Coronary artery (tissue), 2 donors: ENCODE results near the gene KRT17.

Experiments used
- DNase-seq: peaks from one replicate; pipeline ENCODE4 v3.0.0-alpha.2; 2017; ENCODE audit warnings: low spot score
- H3K27ac ChIP-seq, 2 donors: fragments of 200-600 bp; sonication (generic); one replicate each; pipeline ENCODE4 v1.5.1; 2016 to 2019
- H3K4me3 ChIP-seq: fragments of 200-600 bp; sonication (generic); 2 replicates; pipeline ENCODE4 v1.5.1; 2016; ENCODE audit warnings: mild to moderate bottlenecking, moderate library complexity
- CTCF ChIP-seq: fragments of 200-600 bp; sonication (generic); IDR thresholded peaks from one replicate; pipeline ENCODE4 v1.5.1; 2019; ENCODE audit warnings: antibody characterized with exemption

KRT17 gene

GRCh38 chr17:41638194-41638593 is 13.8 kb upstream of the KRT17 start:
- no peak for TF ChIP-seq CTCF
- H3K27ac ChIP-seq = no peak overlapping the region
- no peak overlapping the region for H3K4me3 ChIP-seq
- DNase-seq = no peak

GRCh38 chr17:41636652-41637051 is 12.3 kb upstream of the KRT17 start:
- no peak for TF ChIP-seq CTCF
- no peak overlapping the region for H3K4me3 ChIP-seq

GRCh38 chr17:41635121-41636097 is 11.0 kb upstream of the KRT17 start:
- Histone ChIP-seq H3K27ac (no peak overlapping the region), H3K4me3 (peak overlapping the region; percentile 58)
- TF ChIP-seq CTCF = no peak
- no peak for DNase-seq

More at GRCh38 chr17:41636652-41637051, 12.3 kb upstream of the KRT17 start:
- H3K27ac ChIP-seq = no peak overlapping the region
- DNase-seq = no peak

GRCh38 chr17:41634639-41635038 is 10.3 kb upstream of the KRT17 start:
- DNase-seq = no peak
- Histone ChIP-seq H3K27ac (no peak overlapping the region), H3K4me3 (no peak overlapping the region)
- no peak for TF ChIP-seq CTCF

DNA sequence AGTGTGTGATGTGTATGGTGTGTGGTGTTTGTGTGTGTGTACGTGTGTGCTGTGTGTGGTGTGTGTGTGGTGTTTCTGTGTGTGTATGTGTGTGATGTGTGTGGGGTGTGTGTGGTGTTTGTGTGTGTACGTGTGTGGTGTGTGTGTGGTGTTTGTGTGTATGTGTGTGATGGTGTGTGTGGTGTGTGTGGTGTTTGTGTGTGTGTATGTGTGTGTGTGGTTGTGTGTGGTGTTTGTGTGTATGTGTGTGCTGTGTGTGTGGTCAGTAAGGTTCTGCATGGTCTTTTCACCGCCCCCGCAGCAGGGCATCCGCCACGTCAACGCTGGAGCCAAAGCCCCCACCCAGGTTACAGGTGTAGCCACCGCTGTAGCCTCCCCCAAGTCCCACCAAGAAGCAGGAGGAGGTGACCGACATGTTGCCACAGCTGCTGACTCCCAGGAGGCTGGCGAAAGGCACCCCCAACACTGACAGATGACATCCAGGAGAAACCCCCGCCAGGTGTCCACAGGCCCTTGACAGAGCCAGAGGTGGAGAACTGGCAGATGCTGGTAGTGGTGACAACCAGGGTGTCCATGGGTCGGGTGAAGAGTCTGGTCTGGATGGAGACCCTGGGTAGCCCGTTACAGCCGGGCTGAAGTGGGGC is 9.3 kb upstream of the KRT17 start:
- DNase-seq = no peak
- H3K27ac ChIP-seq = no peak overlapping the region
- H3K4me3 ChIP-seq = no peak overlapping the region
- no peak for TF ChIP-seq CTCF

- Histone ChIP-seq H3K27ac (no peak overlapping the region), H3K4me3 (no peak overlapping the region)
- TF ChIP-seq CTCF = no peak
- DNase-seq = no peak
Measured at GRCh38 chr17:41632482-41633105, 8.2 kb upstream of the KRT17 start.
